B cell (primary cell): ENCODE results near the gene DNASE2. TPM values are rescaled to one million over a fixed set of nuclear protein-coding genes. Genes with fewer than 3 reads are reported as not detected.
"Not testable (repeated sequence)": the region's sequence is repeated elsewhere in the genome, so short reads cannot be mapped to it uniquely, and the experiment has no call there.

Source experiments
- ATAC-seq: fragments of 200-7000 bp; cut with Tn5 transposase; one replicate; pipeline ENCODE4 v1.10.0; 2021; ENCODE audit warnings: low read depth, mild to moderate bottlenecking, moderate number of reproducible peaks, moderate library complexity
- CTCF ChIA-PET: fragments of 350-600 bp; sonication (Branson Sonifier 250); formaldehyde crosslinking; loops from one replicate; lab custom pipeline; 2021; ENCODE audit warnings: antibody characterized with exemption, inconsistent platforms; lab: Charles Lee
- POLR2A ChIA-PET: fragments of 350-600 bp; sonication (Branson Sonifier 250); formaldehyde crosslinking; loops from one replicate; lab custom pipeline; 2021; ENCODE audit warnings: antibody characterized with exemption; lab: Charles Lee
- DNase-seq: peaks from one replicate; pipeline ENCODE4 v3.0.0; 2013
- H2AFZ ChIP-seq: 2 replicates; pipeline ENCODE4 v1.6.1; 2012; ENCODE audit warnings: mild to moderate bottlenecking, low read depth, low read length; ENCODE audit not compliant: insufficient read depth, poor library complexity, severe bottlenecking
- H3K27ac ChIP-seq, 2 donors: 1 replicate in 1 of 2; 2 replicates in 1 of 2; pipeline ENCODE4 v1.5.1; 2012 to 2013; ENCODE audit warnings: low read length in 2 of 2, mild to moderate bottlenecking in 2 of 2, moderate library complexity in 1 of 2
- H3K27me3 ChIP-seq, 4 experiments: fragments of 200-600 bp in 1 of 4; sonication (generic) in 1 of 4; replicated peaks in 1 of 4; 1 replicate in 2 of 4; 2 replicates in 2 of 4; pipeline versions ENCODE4 v1.6.1 to v1.7.0; 2013 to 2016; ENCODE audit warnings: low read length in 3 of 4, mild to moderate bottlenecking in 2 of 4, mixed read lengths in 1 of 4, moderate library complexity in 1 of 4; ENCODE audit not compliant: insufficient read depth in 4 of 4, control insufficient read depth in 3 of 4; ENCODE audit errors: control extremely low read depth in 1 of 4
- H3K36me3 ChIP-seq, 2 experiments: replicated peaks in 1 of 2; 1 replicate in 1 of 2; 2 replicates in 1 of 2; pipeline versions ENCODE4 v1.6.1 to v1.7.1; 2013; ENCODE audit warnings: low read length in 1 of 2; ENCODE audit not compliant: insufficient read depth in 2 of 2, control insufficient read depth in 1 of 2; ENCODE audit errors: control extremely low read depth in 1 of 2, extremely low read depth in 1 of 2
- H3K4me1 ChIP-seq, 2 donors: fragments of 200-600 bp in 1 of 2; sonication (generic) in 1 of 2; 1 replicate in 1 of 2; 2 replicates in 1 of 2; pipeline versions ENCODE4 v1.5.1 to v1.6.1; 2013 to 2017; ENCODE audit warnings: low read length in 2 of 2; ENCODE audit not compliant: control insufficient read depth in 2 of 2, insufficient read depth in 2 of 2
- H3K4me2 ChIP-seq: replicated peaks from 2 replicates; pipeline ENCODE3; 2012; ENCODE audit warnings: mild to moderate bottlenecking, low read depth, low read length; ENCODE audit not compliant: poor library complexity, severe bottlenecking
- H3K4me3 ChIP-seq, 5 experiments: fragments of 200-600 bp in 1 of 5; sonication (generic) in 1 of 5; 1 replicate in 3 of 5; 2 replicates in 2 of 5; pipeline versions ENCODE4 v1.5.1 to v1.7.0; 2011 to 2016; ENCODE audit warnings: low read length in 4 of 5, mild to moderate bottlenecking in 4 of 5, low read depth in 2 of 5, control low read depth in 1 of 5, moderate library complexity in 1 of 5; ENCODE audit not compliant: insufficient read depth in 1 of 5; ENCODE audit errors: control extremely low read depth in 1 of 5, extremely low read depth in 1 of 5
- H3K79me2 ChIP-seq: fragments of 200-600 bp; sonication (generic); one replicate; pipeline ENCODE4 v1.6.0; 2016; ENCODE audit warnings: low read length; ENCODE audit not compliant: control insufficient read depth, insufficient read depth
- H3K9ac ChIP-seq: fragments of 200-600 bp; sonication (generic); 2 replicates; pipeline ENCODE4 v1.6.1; 2017; ENCODE audit warnings: mild to moderate bottlenecking, low read length, moderate library complexity
- H3K9me3 ChIP-seq, 3 donors: one replicate each; pipeline versions ENCODE4 v1.6.1 to v1.7.1; 2013; ENCODE audit warnings: low read length in 2 of 3; ENCODE audit not compliant: control insufficient read depth in 2 of 3, insufficient read depth in 1 of 3; ENCODE audit errors: control extremely low read depth in 1 of 3
- H4K20me1 ChIP-seq: 2 replicates; pipeline ENCODE4 v1.6.0; 2012; ENCODE audit warnings: mild to moderate bottlenecking, low read length; ENCODE audit not compliant: insufficient read depth, control insufficient read depth, poor library complexity, severe bottlenecking
- H3K27ac Mint-ChIP-seq: one replicate; pipeline ENCODE4 v1.8.0; 2021; ENCODE audit warnings: mixed read lengths
- H3K27me3 Mint-ChIP-seq: one replicate; pipeline ENCODE4 v1.8.0; 2021; ENCODE audit warnings: mixed read lengths
- H3K4me1 Mint-ChIP-seq: one replicate; pipeline ENCODE4 v1.8.0; 2021; ENCODE audit warnings: mixed read lengths
- H3K4me3 Mint-ChIP-seq: one replicate; pipeline ENCODE4 v1.8.0; 2021; ENCODE audit warnings: mixed read lengths
- H3K9me3 Mint-ChIP-seq: one replicate; pipeline ENCODE4 v1.8.0; 2022; ENCODE audit warnings: mixed read lengths; ENCODE audit not compliant: insufficient read depth
- CTCF ChIP-seq: fragments of 200-600 bp; IDR thresholded peaks from one replicate; pipeline ENCODE4 v1.8.0; 2022; ENCODE audit warnings: antibody characterized with exemption, mild to moderate bottlenecking
- EZH2 ChIP-seq: IDR thresholded peaks from 2 replicates; pipeline ENCODE4 v1.6.1; 2012; ENCODE audit warnings: borderline replicate concordance, low read depth, mild to moderate bottlenecking, moderate library complexity, low read length; ENCODE audit not compliant: insufficient read depth, poor library complexity, severe bottlenecking
- WGBS: methylation state at CpG from one replicate; pipeline ENCODE4 v1.1.5; 2013; ENCODE audit warnings: missing lambda C conversion rate; ENCODE audit not compliant: insufficient coverage; 5-methylcytosine and 5-hydroxymethylcytosine counted together
- intact Hi-C: fragments of 100-400 bp; cut with micrococcal nuclease; formaldehyde crosslinking; loops from one replicate; pipeline ENCODE4 v1.10.0; 2022
- polyA plus RNA-seq: library from polyadenylated mRNA; depleted of rRNA; stranded (reverse); fragments of >200 nt; gene quantifications from 2 replicates; pipeline ENCODE4 v1.2.3, GENCODE V29; 2012
- total RNA-seq, 2 donors: library from RNA; stranded (reverse); fragments of 120-200 nt in 1 of 2; gene quantifications; 1 replicate in 1 of 2; 2 replicates in 1 of 2; pipeline versions ENCODE4 v1.2.3 to v1.2.4, GENCODE V29; 2013 to 2022

Gene DNASE2
- total and polyA plus RNA-seq, 2 donors (not counting 1 experiment from before 2014, with no cell fraction given) = 24.9 to 26.6 TPM

- peak overlapping the region in 4 of 5 experiments; percentile 18 to 35 (median 22) for H3K4me3 ChIP-seq
- CTCF ChIA-PET = interaction anchor here (0.5 to 9.9 kb wide), 49 partner anchors 8 to 371 kb away, joined by 3 to 353 read pairs (median 5); partner anchors contain the start of genes BEST2, DNASE2, FARSA and GCDH
- POLR2A ChIA-PET = interaction anchor here (0.6 to 1.1 kb wide), 4 partner anchors 24 to 85 kb away, joined by 3 to 8 read pairs (median 3); partner anchors contain the start of gene DNASE2
- Mint-ChIP-seq H3K4me3 (peak overlapping the region; percentile 55), H3K4me1 (peaks cover 6% of the 10 kb centered on the region), H3K27me3 (peaks cover 30% of the 10 kb centered on the region), H3K9me3 (no peaks in the 10 kb centered on the region), H3K27ac (no peak overlapping the region)
- H3K27me3 ChIP-seq = peaks cover 0 to 46% (median 12%) of the 10 kb centered on the region in 4 experiments
- H3K4me1 ChIP-seq = peaks cover 10% of the 10 kb centered on the region in 2 donors
- TF ChIP-seq CTCF (peak; percentile 100), EZH2 (no peak)
- intact Hi-C loops = loop anchor here (1.0 to 2.0 kb wide), 5 partner anchors 51 to 283 kb away; no protein-coding TSS in a partner anchor
- H4K20me1 ChIP-seq = no peaks in the 10 kb centered on the region
- no peak overlapping the region for H3K27ac ChIP-seq
- H3K79me2 ChIP-seq = no peaks in the 10 kb centered on the region
- H2AFZ ChIP-seq = peak overlapping the region; percentile 71
- peak overlapping the region; percentile 46 for H3K9ac ChIP-seq
- WGBS = 11% methylated on average over 69 of the region's 69 CpGs
- DNase-seq (peak; percentile 87), ATAC-seq (peak; percentile 99)
- H3K9me3 ChIP-seq = no peaks in the 10 kb centered on the region
- no peaks in the 10 kb centered on the region for H3K36me3 ChIP-seq
- peak overlapping the region; percentile 75 for H3K4me2 ChIP-seq
Observed at GRCh38 chr19:12847159-12848139, 33.8 kb downstream of the DNASE2 start.

GRCh38 chr19:12846613-12847012, 34.6 kb downstream of the DNASE2 start:
- H3K9me3 ChIP-seq, H4K20me1 ChIP-seq, H2AFZ ChIP-seq, H3K27ac ChIP-seq, H3K79me2 ChIP-seq, H3K9me3 Mint-ChIP-seq, ATAC-seq, H3K4me3 ChIP-seq, H3K4me2 ChIP-seq, H3K9ac ChIP-seq, DNase-seq, H3K36me3 ChIP-seq, H3K4me1 Mint-ChIP-seq, H3K27ac Mint-ChIP-seq, H3K4me3 Mint-ChIP-seq: not testable (repeated sequence)
- peaks cover 36% of the 10 kb centered on the region for H3K27me3 Mint-ChIP-seq
- WGBS = 49% methylated on average over 2 of the region's 7 CpGs
- ChIA-PET CTCF (interaction anchor here (0.7 to 9.9 kb wide), 33 partner anchors 9 to 283 kb away, joined by 3 to 353 read pairs (median 5); partner anchors contain the start of genes BEST2, DNASE2, FARSA and HOOK2), POLR2A (interaction anchor here (0.6 to 1.1 kb wide), 4 partner anchors 27 to 84 kb away, joined by 3 to 8 read pairs (median 4); no protein-coding TSS in a partner anchor)
- intact Hi-C loops = loop anchor here (1.0 to 2.0 kb wide), 5 partner anchors 50 to 282 kb away; no protein-coding TSS in a partner anchor
- H3K4me1 ChIP-seq = peaks cover 10 to 13% of the 10 kb centered on the region in 2 donors
- peaks cover 0 to 53% (median 17%) of the 10 kb centered on the region in 4 experiments for H3K27me3 ChIP-seq
